Kidney (tissue), 14 donors: ENCODE data around the gene CCN2. TPM values are rescaled to one million over a fixed set of nuclear protein-coding genes. Genes with fewer than 3 reads are reported as not detected.
A peak's percentile ranks its signal among the peaks of the same experiment; 100 is the strongest.
"Not testable (repeated sequence)": the region's sequence is repeated elsewhere in the genome, so short reads cannot be mapped to it uniquely, and the experiment has no call there.

Experiments
- DNase-seq, 5 donors: peaks; one replicate each; pipeline ENCODE4 v3.0.0-alpha.2; 2013 to 2020
- FAIRE-seq: peaks from 2 replicates; lab custom pipeline; 2012; peaks lifted over from hg19 to GRCh38; lab: Jason Lieb, UNC
- H3K27ac ChIP-seq, 2 donors: one replicate each; pipeline ENCODE4 v1.7.0; 2013; ENCODE audit warnings: low read depth in 2 of 2, low read length in 2 of 2, inconsistent platforms in 1 of 2
- H3K27me3 ChIP-seq: one replicate; pipeline ENCODE4 v1.7.1; 2013; ENCODE audit warnings: low read length, inconsistent platforms; ENCODE audit not compliant: control insufficient read depth, insufficient read depth
- H3K36me3 ChIP-seq, 3 donors: one replicate each; pipeline versions ENCODE4 v1.7.0 to v1.7.1; 2013; ENCODE audit warnings: low read length in 3 of 3, control low read depth in 1 of 3, inconsistent platforms in 1 of 3; ENCODE audit not compliant: insufficient read depth in 3 of 3, control insufficient read depth in 2 of 3
- H3K4me1 ChIP-seq, 3 donors: one replicate each; pipeline versions ENCODE4 v1.7.0 to v1.7.1; 2013; ENCODE audit warnings: low read length in 3 of 3, inconsistent platforms in 1 of 3, low read depth in 1 of 3; ENCODE audit not compliant: control insufficient read depth in 2 of 3, insufficient read depth in 2 of 3
- H3K4me3 ChIP-seq, 3 donors: one replicate each; pipeline versions ENCODE4 v1.7.0 to v1.8.1; 2013; ENCODE audit warnings: low read length in 3 of 3, control low read depth in 1 of 3, inconsistent platforms in 1 of 3
- H3K9ac ChIP-seq, 3 donors: one replicate each; pipeline versions ENCODE4 v1.7.0 to v1.7.1; 2013; ENCODE audit warnings: low read length in 3 of 3, control low read depth in 1 of 3, inconsistent platforms in 1 of 3
- H3K9me3 ChIP-seq, 3 donors: one replicate each; pipeline versions ENCODE4 v1.7.0 to v1.7.1; 2013; ENCODE audit warnings: low read length in 3 of 3, control low read depth in 1 of 3, inconsistent platforms in 1 of 3; ENCODE audit not compliant: control insufficient read depth in 2 of 3, insufficient read depth in 1 of 3
- CTCF ChIP-seq: IDR thresholded peaks from 3 replicates; pipeline ENCODE4 v1.5.1; 2012; ENCODE audit warnings: mild to moderate bottlenecking, moderate library complexity, borderline replicate concordance; ENCODE audit not compliant: insufficient read depth; ENCODE audit errors: extremely low read depth
- intact Hi-C: fragments of 100-400 bp; cut with DNase I; formaldehyde crosslinking; loops from one replicate; pipeline ENCODE4 v1.11.1; 2022
- polyA plus RNA-seq: library from polyadenylated mRNA; stranded (reverse); fragments of 350-450 nt; fragmentation: Illumina TruSeq; extraction: RNeasy Lipid Tissue Mini Kit (QIAGEN cat#74804); gene quantifications from one replicate; pipeline ENCODE4 v1.2.3, GENCODE V29; 2014; ENCODE audit warnings: low read depth, low replicate concordance; ENCODE audit not compliant: insufficient read depth
- total RNA-seq: library from RNA; stranded (reverse); fragmentation: NEBNext Ultra II Directional; extraction: Animal tissue kit (Norgen Biotek cat#: 25700); gene quantifications from one replicate; pipeline ENCODE4 v1.2.1, GENCODE V29; 2021
- donor health status: control.
- donor health status: control.
- donor health status: control.
- donor health status: control.
- donor health status: control.
- donor health status: DM: yes; HTN: yes; CAD: no.
- donor health status: Normal renal cell carcinoma (clear cell type).

Gene CCN2
- total and polyA plus RNA-seq, 2 donors from 2014 or later, result 64.1 to 248 TPM

GRCh38 chr6:131909408-131910218 lies 41.6 kb downstream of the CCN2 start:
- FAIRE-seq (peak; percentile 71), DNase-seq (peak in 4 of 5 donors; percentile 68 to 91 (median 78))
- Histone ChIP-seq H3K4me1 (no peaks in the 10 kb centered on the region), H3K9me3 (no peaks in the 10 kb centered on the region), H3K9ac (no peak overlapping the region), H3K4me3 (no peak overlapping the region), H3K27me3 (no peaks in the 10 kb centered on the region), H3K27ac (no peak overlapping the region), H3K36me3 (no peaks in the 10 kb centered on the region)
- intact Hi-C loops, result loop anchor here (10.0 kb wide), 1 partner anchor 215 kb away; no protein-coding TSS in a partner anchor
- TF ChIP-seq CTCF, result peak; percentile 85

- FAIRE-seq, H3K36me3 ChIP-seq, H3K27me3 ChIP-seq, H3K4me3 ChIP-seq, H3K4me1 ChIP-seq, H3K9me3 ChIP-seq, intact Hi-C loops, H3K9ac ChIP-seq, H3K27ac ChIP-seq, DNase-seq: not testable (repeated sequence)
Measured at GRCh38 chr6:131908787-131909186, 42.4 kb downstream of the CCN2 start.

GRCh38 chr6:131903734-131904133 lies 47.4 kb downstream of the CCN2 start:
- intact Hi-C loops, H3K27ac ChIP-seq, H3K9me3 ChIP-seq, H3K9ac ChIP-seq, H3K27me3 ChIP-seq, H3K36me3 ChIP-seq, H3K4me1 ChIP-seq, FAIRE-seq, DNase-seq, H3K4me3 ChIP-seq: not testable (repeated sequence)

- H3K9ac ChIP-seq, H3K27ac ChIP-seq, H3K4me3 ChIP-seq, H3K36me3 ChIP-seq, H3K4me1 ChIP-seq, H3K27me3 ChIP-seq, FAIRE-seq, intact Hi-C loops, DNase-seq: not testable (repeated sequence)
- peaks cover 0 to 17% (median 0%) of the 10 kb centered on the region in 3 donors for H3K9me3 ChIP-seq
Measured at GRCh38 chr6:131901326-131901873, 49.8 kb downstream of the CCN2 start.

- Histone ChIP-seq H3K4me3 (no peak overlapping the region), H3K27ac (no peak overlapping the region), H3K36me3 (no peaks in the 10 kb centered on the region), H3K27me3 (no peaks in the 10 kb centered on the region), H3K9ac (no peak overlapping the region), H3K4me1 (no peaks in the 10 kb centered on the region), H3K9me3 (peaks cover 0 to 17% (median 0%) of the 10 kb centered on the region in 3 donors)
- intact Hi-C loops, result no loop called here
- DNase-seq (no peak), FAIRE-seq (no peak)
- no peak for TF ChIP-seq CTCF
Measured at GRCh38 chr6:131900231-131900630, 50.9 kb downstream of the CCN2 start.
